MCF 10A (cell line): ENCODE data around the gene RGS21. TPM values are rescaled to one million over a fixed set of nuclear protein-coding genes. Genes with fewer than 3 reads are reported as not detected.

Source experiments
- BruUV-seq: library from RNA; stranded (reverse); fragments of 400-500 nt; replicated peaks from 2 replicates; lab custom pipeline; 2021; lab: Mats Ljungman, UMichigan
- CTCF ChIA-PET: fragments of 300-600 bp; sonication (Branson Sonifier 250); formaldehyde crosslinking; extraction: SDS; loops from one replicate; lab custom pipeline; 2021; ENCODE audit warnings: antibody characterized with exemption, inconsistent platforms; lab: Yijun Ruan, JAX
- POLR2A ChIA-PET: fragments of 300-600, 350-650 bp; sonication (Branson Sonifier 250); formaldehyde crosslinking; extraction: SDS; loops from one replicate; lab custom pipeline; 2020; ENCODE audit warnings: antibody characterized with exemption, inconsistent platforms; lab: Yijun Ruan, JAX
- DNase-seq: peaks from one replicate; pipeline ENCODE4 v3.0.0-alpha.2; 2018; ENCODE audit not compliant: unreplicated experiment
- H3K27ac Mint-ChIP-seq: one replicate; pipeline ENCODE4 v1.8.0; 2022; ENCODE audit warnings: mild to moderate bottlenecking, low read depth, mixed read lengths; ENCODE audit not compliant: unreplicated experiment
- H3K27me3 Mint-ChIP-seq: one replicate; pipeline ENCODE4 v1.8.0; 2022; ENCODE audit warnings: mixed read lengths; ENCODE audit not compliant: insufficient read depth, unreplicated experiment
- H3K36me3 Mint-ChIP-seq: one replicate; pipeline ENCODE4 v1.8.0; 2022; ENCODE audit warnings: mild to moderate bottlenecking, moderate library complexity, mixed read lengths; ENCODE audit not compliant: insufficient read depth, unreplicated experiment
- H3K4me1 Mint-ChIP-seq: one replicate; pipeline ENCODE4 v1.8.0; 2022; ENCODE audit warnings: mixed read lengths; ENCODE audit not compliant: insufficient read depth, unreplicated experiment
- H3K4me3 Mint-ChIP-seq: one replicate; pipeline ENCODE4 v1.8.0; 2022; ENCODE audit warnings: mild to moderate bottlenecking, moderate library complexity, mixed read lengths; ENCODE audit not compliant: unreplicated experiment
- H3K9me3 Mint-ChIP-seq: one replicate; pipeline ENCODE4 v1.8.0; 2022; ENCODE audit warnings: mixed read lengths; ENCODE audit not compliant: unreplicated experiment
- intact Hi-C: fragments of 100-400 bp; cut with micrococcal nuclease; formaldehyde crosslinking; loops from 2 replicates; pipeline ENCODE4 v1.14.1; 2022
- total RNA-seq: library from RNA; stranded (reverse); gene quantifications from 2 replicates; pipeline ENCODE4 v1.2.3, GENCODE V29; 2022
- TF ChIP-seq, protein P1 (sequence below): fragments of 200-600 bp; IDR thresholded peaks from one replicate; pipeline ENCODE4 v1.8.0; 2022; ENCODE audit warnings: antibody characterized with exemption, mild to moderate bottlenecking; ENCODE audit not compliant: unreplicated experiment

Gene RGS21
- total RNA-seq, 1 experiment from 2014 or later, result not detected

DNA sequence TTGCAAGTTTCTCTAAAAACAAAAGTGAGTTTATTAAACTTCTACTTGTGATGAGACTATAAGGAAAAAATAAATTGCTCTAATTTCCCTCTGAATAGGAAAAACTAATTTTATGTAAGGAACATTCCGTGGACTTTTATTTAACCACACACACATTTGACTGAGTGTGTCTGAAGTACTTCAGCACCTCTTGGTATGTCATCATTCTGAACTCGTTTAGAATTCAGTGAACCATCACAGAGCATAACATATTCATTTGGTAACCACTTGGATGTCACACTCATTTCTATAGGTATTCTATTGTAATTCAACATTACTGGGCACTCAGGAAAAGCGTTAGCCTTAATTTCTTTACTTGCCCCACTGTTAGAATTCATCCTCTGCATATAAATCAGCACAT, 79.1 kb downstream of the RGS21 start:
- no peak for DNase-seq
- H3K9me3 Mint-ChIP-seq, result no peaks in the 10 kb centered on the region
- H3K4me3 Mint-ChIP-seq, result no peak overlapping the region
- no peaks in the 10 kb centered on the region for H3K4me1 Mint-ChIP-seq
- no peak overlapping the region for H3K27ac Mint-ChIP-seq
- TF ChIP-seq, protein P1, sequence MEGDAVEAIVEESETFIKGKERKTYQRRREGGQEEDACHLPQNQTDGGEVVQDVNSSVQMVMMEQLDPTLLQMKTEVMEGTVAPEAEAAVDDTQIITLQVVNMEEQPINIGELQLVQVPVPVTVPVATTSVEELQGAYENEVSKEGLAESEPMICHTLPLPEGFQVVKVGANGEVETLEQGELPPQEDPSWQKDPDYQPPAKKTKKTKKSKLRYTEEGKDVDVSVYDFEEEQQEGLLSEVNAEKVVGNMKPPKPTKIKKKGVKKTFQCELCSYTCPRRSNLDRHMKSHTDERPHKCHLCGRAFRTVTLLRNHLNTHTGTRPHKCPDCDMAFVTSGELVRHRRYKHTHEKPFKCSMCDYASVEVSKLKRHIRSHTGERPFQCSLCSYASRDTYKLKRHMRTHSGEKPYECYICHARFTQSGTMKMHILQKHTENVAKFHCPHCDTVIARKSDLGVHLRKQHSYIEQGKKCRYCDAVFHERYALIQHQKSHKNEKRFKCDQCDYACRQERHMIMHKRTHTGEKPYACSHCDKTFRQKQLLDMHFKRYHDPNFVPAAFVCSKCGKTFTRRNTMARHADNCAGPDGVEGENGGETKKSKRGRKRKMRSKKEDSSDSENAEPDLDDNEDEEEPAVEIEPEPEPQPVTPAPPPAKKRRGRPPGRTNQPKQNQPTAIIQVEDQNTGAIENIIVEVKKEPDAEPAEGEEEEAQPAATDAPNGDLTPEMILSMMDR, result no peak
- POLR2A ChIA-PET, result no interaction called here
- intact Hi-C loops, result no loop called here
- BruUV-seq, result no TSS peak
- no peaks in the 10 kb centered on the region for H3K27me3 Mint-ChIP-seq
- CTCF ChIA-PET, result no interaction called here
- H3K36me3 Mint-ChIP-seq, result no peaks in the 10 kb centered on the region

DNA sequence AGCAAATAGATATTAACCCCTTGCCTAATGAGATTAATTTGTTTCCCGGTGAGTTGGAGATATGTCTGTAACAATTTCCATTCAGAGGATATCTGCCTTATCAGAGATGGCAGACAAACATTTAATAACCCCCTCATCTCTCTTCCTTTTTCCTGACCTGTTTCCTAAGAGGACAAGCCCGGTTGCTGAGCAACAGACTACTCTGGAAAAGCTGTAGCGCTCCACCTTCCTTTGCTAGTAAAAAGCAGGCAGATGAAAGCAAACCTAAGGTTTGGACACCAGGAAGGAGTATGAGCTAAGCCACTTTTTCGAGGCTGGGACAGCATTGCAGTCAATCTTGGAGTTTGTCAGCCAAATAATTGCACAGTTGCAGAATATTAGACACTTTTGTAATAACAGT, 82.4 kb downstream of the RGS21 start:
- Mint-ChIP-seq H3K9me3 (peaks cover 8% of the 10 kb centered on the region), H3K4me1 (peaks cover 13% of the 10 kb centered on the region), H3K27me3 (no peaks in the 10 kb centered on the region), H3K4me3 (no peak overlapping the region), H3K27ac (no peak overlapping the region), H3K36me3 (no peaks in the 10 kb centered on the region)
- BruUV-seq, result no TSS peak
- ChIA-PET CTCF (no interaction called here), POLR2A (no interaction called here)
- TF ChIP-seq, protein P1, result no peak
- no peak for DNase-seq
- intact Hi-C loops, result no loop called here

DNA sequence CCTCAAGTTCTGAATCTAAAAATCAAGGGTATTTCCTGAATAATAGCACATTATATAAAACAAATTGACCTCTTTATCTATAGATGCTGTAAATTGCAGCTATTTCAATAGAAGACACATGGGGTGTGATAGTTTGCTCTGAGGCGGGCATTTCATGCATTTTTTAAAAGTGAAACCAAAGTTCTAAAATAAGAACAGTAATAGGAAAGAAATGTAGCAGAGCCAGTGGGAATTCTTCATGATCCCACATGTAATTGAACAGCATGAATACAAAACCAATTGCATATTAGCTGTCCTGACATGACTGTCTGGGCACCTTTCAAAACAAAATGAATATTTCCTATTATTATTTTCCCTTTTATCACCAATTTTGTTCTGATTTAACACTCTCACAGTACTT, 85.0 kb downstream of the RGS21 start:
- peaks cover 8% of the 10 kb centered on the region for H3K9me3 Mint-ChIP-seq
- TF ChIP-seq, protein P1, result no peak
- no peaks in the 10 kb centered on the region for H3K36me3 Mint-ChIP-seq
- ChIA-PET CTCF (interaction anchor here (0.9 kb wide), 1 partner anchor 76 kb away, joined by 3 read pairs; no protein-coding TSS in a partner anchor), POLR2A (no interaction called here)
- no peak for DNase-seq
- no peaks in the 10 kb centered on the region for H3K27me3 Mint-ChIP-seq
- H3K27ac Mint-ChIP-seq, result peak overlapping the region; percentile 28
- H3K4me1 Mint-ChIP-seq, result peaks cover 13% of the 10 kb centered on the region
- intact Hi-C loops, result no loop called here
- H3K4me3 Mint-ChIP-seq, result no peak overlapping the region
- no TSS peak for BruUV-seq

DNA sequence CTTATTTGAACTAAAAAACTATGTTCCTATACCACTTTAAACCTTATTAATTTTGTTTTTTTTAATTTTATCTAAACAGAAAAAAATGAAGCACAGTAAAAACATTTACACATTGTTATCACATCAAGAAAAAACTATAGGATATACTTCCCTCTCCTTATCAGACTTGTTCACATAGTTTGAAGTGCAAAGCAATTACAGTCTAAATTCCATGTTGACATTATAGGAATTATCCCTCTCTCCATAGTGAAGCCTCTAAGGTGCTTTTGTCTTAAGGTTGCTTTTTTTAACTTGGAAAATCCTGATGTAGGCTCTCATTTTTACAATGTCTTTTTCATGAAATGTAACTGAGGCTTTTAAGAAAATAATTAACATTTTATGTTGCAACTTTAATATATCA, 85.8 kb downstream of the RGS21 start:
- TF ChIP-seq, protein P1, result no peak
- intact Hi-C loops, result no loop called here
- ChIA-PET CTCF (interaction anchor here (0.8 kb wide), 1 partner anchor 121 kb away, joined by 3 read pairs; no protein-coding TSS in a partner anchor), POLR2A (no interaction called here)
- no peak for DNase-seq
- Mint-ChIP-seq H3K4me1 (peaks cover 13% of the 10 kb centered on the region), H3K36me3 (no peaks in the 10 kb centered on the region), H3K9me3 (peaks cover 8% of the 10 kb centered on the region), H3K4me3 (no peak overlapping the region), H3K27ac (no peak overlapping the region), H3K27me3 (no peaks in the 10 kb centered on the region)
- BruUV-seq, result no TSS peak
